ENCODE results near the gene CDPF1. TPM values are rescaled to one million over a fixed set of nuclear protein-coding genes. Genes with fewer than 3 reads are reported as not detected.

The CDPF1 gene
- total and polyA plus RNA-seq, 7 donors: 5.3 to 17.8 (median 9.1) TPM

DNA sequence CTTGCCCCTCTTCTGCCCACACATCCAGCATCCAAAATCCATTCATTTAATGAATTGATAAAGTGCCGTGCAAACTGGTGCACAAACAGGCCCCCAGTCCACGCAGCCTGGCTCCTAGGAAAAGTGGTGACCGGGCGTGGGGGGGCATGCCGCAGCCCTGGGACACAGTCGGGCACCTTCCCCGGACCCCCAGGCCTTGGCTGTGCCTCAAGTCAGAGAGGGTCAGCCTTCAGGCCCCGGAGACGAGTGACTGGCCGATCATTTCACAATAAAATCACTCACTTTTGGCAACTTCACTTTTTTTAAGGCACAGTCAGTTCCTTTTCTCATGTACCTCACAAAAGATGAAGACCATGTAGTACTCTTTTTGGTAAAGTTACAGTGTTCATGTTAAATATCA, 8.0 kb downstream of the CDPF1 start:
- no peak overlapping the region for H3K27ac ChIP-seq

DNA sequence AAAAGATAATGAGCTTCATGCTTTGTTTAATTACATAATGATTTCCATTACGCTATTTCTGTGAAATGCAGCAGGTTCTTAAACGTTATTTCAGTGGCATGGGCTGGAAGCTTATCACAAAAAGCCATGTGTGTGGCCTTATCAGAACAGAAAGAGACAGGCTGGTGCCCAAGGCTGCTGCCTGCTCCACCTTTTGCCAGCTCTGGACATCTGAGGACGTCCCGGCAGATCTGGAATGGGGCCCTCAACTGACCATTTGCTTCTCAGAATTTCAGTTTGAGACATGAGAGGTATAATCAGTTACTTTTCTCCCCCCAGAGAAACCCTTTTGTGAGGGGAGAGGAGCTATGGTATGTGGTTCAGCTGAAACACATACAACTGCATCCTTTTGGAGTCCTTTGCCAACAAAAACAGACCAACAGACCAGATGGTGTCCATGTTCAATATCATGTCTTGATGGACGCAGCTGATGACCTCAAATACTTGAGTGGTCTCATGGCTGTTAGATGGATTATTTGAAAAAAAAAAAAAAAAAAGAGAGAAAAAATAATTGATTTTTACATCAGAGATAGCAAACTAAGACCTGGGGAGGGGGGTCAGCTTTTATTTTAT, 8.6 kb downstream of the CDPF1 start:
- H3K9me3 ChIP-seq: no peaks in the 10 kb centered on the region
- H3K4me1 ChIP-seq: peaks cover 33% of the 10 kb centered on the region
- H3K27ac ChIP-seq: no peak overlapping the region
- no peak for ATAC-seq
- no peaks in the 10 kb centered on the region for H3K27me3 ChIP-seq (ENCODE audit: insufficient read depth in 3 of 3, low read length in 2 of 3)
- H3K36me3 ChIP-seq (ENCODE audit: insufficient read depth in 1 of 2, low read depth in 1 of 2): peaks cover 0 to 47% of the 10 kb centered on the region in 2 donors
- 29 to 55% (median 35%) methylated on average over 5 of the region's 5 CpGs for WGBS, 3 donors
- DNase-seq: no peak
- intact Hi-C loops (cut with DNase I): no loop called here
- H3K4me3 ChIP-seq: no peak overlapping the region
- TF ChIP-seq, protein P1, sequence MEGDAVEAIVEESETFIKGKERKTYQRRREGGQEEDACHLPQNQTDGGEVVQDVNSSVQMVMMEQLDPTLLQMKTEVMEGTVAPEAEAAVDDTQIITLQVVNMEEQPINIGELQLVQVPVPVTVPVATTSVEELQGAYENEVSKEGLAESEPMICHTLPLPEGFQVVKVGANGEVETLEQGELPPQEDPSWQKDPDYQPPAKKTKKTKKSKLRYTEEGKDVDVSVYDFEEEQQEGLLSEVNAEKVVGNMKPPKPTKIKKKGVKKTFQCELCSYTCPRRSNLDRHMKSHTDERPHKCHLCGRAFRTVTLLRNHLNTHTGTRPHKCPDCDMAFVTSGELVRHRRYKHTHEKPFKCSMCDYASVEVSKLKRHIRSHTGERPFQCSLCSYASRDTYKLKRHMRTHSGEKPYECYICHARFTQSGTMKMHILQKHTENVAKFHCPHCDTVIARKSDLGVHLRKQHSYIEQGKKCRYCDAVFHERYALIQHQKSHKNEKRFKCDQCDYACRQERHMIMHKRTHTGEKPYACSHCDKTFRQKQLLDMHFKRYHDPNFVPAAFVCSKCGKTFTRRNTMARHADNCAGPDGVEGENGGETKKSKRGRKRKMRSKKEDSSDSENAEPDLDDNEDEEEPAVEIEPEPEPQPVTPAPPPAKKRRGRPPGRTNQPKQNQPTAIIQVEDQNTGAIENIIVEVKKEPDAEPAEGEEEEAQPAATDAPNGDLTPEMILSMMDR (IDR thresholded peaks at IDR 0.05): no peak

More for the DNA sequence above, 8.0 kb downstream of the CDPF1 start:
- no peak for DNase-seq
- H3K36me3 ChIP-seq (ENCODE audit: insufficient read depth in 1 of 2, low read depth in 1 of 2): peaks cover 0 to 42% of the 10 kb centered on the region in 2 donors
- ATAC-seq: no peak
- H3K4me1 ChIP-seq: peaks cover 33% of the 10 kb centered on the region
- no peaks in the 10 kb centered on the region for H3K27me3 ChIP-seq (ENCODE audit: insufficient read depth in 3 of 3, low read length in 2 of 3)
- TF ChIP-seq, protein P1 (IDR thresholded peaks at IDR 0.05): no peak
- 85 to 96% (median 92%) methylated on average over 10 of the region's 10 CpGs for WGBS, 3 donors
- intact Hi-C loops (cut with DNase I): no loop called here
- H3K4me3 ChIP-seq: no peak overlapping the region
- no peaks in the 10 kb centered on the region for H3K9me3 ChIP-seq

DNA sequence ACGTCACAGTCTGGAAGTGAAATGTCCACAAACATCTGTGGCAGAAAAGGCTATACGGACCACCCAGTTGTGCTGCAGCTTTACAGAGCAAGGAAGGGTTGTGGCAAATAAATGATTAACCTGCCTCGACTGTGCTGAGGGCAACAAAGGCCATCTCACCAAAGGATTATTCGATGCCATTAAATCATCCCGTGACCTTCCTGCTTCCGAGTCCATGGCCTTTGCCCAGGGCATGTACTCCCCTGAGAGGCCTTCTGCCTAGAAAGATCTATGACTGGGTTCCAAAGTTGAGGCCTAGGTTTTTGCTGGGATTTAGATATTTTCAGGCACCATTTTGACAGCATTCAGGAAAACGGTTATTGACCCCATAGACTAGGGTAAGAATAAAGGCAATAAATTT, 9.2 kb downstream of the CDPF1 start:
- Histone ChIP-seq H3K9me3 (no peaks in the 10 kb centered on the region), H3K27ac (no peak overlapping the region), H3K4me3 (no peak overlapping the region), H3K4me1 (peaks cover 31% of the 10 kb centered on the region), H3K36me3 (ENCODE audit: insufficient read depth in 1 of 2, low read depth in 1 of 2) (peaks cover 0 to 53% of the 10 kb centered on the region in 2 donors), H3K27me3 (ENCODE audit: insufficient read depth in 3 of 3, low read length in 2 of 3) (no peaks in the 10 kb centered on the region)
- ATAC-seq (no peak), DNase-seq (no peak)
- 40 to 68% (median 51%) methylated on average over 7 of the region's 7 CpGs for WGBS, 3 donors
- TF ChIP-seq, protein P1 (IDR thresholded peaks at IDR 0.05): no peak
- intact Hi-C loops (cut with DNase I): no loop called here

DNA sequence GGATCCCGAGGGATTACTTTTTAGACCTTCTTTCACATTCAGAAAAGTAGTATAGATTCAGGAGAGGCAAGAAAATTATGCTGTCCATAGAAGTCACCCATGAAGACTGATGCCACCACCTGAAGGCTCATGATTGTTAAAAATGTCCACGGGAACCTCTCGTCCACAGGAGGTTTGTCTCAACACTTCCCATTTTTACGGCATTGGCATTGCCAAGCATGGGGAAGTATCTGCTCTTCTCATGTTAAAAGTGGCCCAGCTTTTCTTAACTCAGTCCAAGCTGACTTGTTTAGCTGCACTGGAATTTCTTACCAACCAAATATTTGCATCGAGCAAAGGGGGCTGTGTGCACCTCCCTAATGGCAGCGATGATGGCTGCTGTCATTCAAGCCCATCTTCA, 9.6 kb downstream of the CDPF1 start:
- DNase-seq (no peak), ATAC-seq (no peak)
- TF ChIP-seq, protein P1 (IDR thresholded peaks at IDR 0.05): no peak
- Histone ChIP-seq H3K4me3 (no peak overlapping the region), H3K36me3 (ENCODE audit: insufficient read depth in 1 of 2, low read depth in 1 of 2) (peaks cover 0 to 57% of the 10 kb centered on the region in 2 donors), H3K4me1 (peaks cover 27% of the 10 kb centered on the region), H3K9me3 (no peaks in the 10 kb centered on the region), H3K27me3 (ENCODE audit: insufficient read depth in 3 of 3, low read length in 2 of 3) (no peaks in the 10 kb centered on the region), H3K27ac (no peak overlapping the region)
- intact Hi-C loops (cut with DNase I): no loop called here
- WGBS, 3 donors: 49 to 78% (median 69%) methylated on average over 6 of the region's 6 CpGs

DNA sequence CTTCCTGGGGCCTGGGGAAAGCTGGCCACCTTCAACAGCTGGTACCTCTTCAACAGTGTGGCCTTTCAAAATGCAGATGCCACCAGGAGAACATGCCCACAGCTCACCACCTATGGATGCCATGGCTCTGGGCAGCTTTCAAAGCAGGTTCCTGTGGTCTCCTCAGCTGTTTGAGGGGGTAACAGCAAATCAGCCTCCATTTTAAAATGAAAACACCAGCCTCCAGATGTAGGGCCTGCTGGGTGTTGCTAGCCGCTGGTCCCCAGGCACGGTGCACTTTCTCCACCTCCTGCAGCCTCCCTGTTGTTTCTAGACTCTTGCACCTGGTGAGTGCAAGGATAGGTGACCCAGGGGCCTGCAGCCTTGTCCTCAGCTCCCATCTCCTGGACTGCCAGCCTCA, 10.0 kb downstream of the CDPF1 start:
- Histone ChIP-seq H3K36me3 (ENCODE audit: insufficient read depth in 1 of 2, low read depth in 1 of 2) (peaks cover 0 to 60% of the 10 kb centered on the region in 2 donors), H3K4me1 (peaks cover 23% of the 10 kb centered on the region)
- intact Hi-C loops (cut with DNase I): no loop called here

More for the DNA sequence above, 10.0 kb downstream of the CDPF1 start:
- ATAC-seq (no peak), DNase-seq (no peak)
- Histone ChIP-seq H3K27ac (peak overlapping the region; percentile 36), H3K27me3 (ENCODE audit: insufficient read depth in 3 of 3, low read length in 2 of 3) (no peaks in the 10 kb centered on the region), H3K4me3 (no peak overlapping the region), H3K9me3 (no peaks in the 10 kb centered on the region)
- WGBS, 3 donors: 94 to 97% (median 96%) methylated on average over 2 of the region's 2 CpGs
- TF ChIP-seq, protein P1 (IDR thresholded peaks at IDR 0.05): no peak

Measured in psoas muscle (tissue), 8 donors.